ENCODE measurements around the gene SLMAP. TPM values are rescaled to one million over a fixed set of nuclear protein-coding genes. Genes with fewer than 3 reads are reported as not detected.
A peak's percentile ranks its signal among the peaks of the same experiment; 100 is the strongest.

Gene SLMAP
- polyA plus RNA-seq, 2 of the 4 experiments (the other 2 are of a cell fraction), result 15.2 to 33.1 TPM

DNA sequence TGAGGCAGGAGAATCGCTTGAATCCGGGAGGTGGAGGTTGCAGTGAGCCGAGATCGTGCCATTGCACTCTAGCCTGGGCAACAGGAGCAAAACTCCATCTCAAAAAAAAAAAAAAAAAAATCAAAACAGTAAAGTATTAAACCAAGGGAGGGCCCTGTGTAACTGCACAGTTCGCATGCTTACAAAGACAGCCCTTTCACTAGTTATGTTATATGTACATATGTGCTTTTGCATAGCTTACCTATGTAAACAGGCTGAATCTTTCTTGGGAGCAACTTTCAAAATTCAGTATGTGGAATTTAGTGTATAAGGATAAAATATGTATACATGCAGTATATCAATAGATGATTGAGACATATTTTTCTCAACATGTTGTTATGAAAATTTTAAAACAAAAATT, 16.1 kb upstream of the SLMAP start:
- WGBS (ENCODE audit: missing lambda C conversion rate), result 91% methylated on average over 5 of the region's 5 CpGs
- H3K4me2 ChIP-seq, result no peak overlapping the region
- no peaks in the 10 kb centered on the region for H3K9me3 ChIP-seq
- H3K27ac ChIP-seq, result no peak overlapping the region
- CTCF ChIA-PET, result no interaction called here
- no peaks in the 10 kb centered on the region for H3K4me1 ChIP-seq
- TF ChIP-seq ZNF302 (CRISPR knock-in tag; IDR thresholded peaks at IDR 0.05) (no peak), KDM5A (IDR thresholded peaks at IDR 0.05) (no peak), HEYL (CRISPR knock-in tag; IDR thresholded peaks at IDR 0.05) (no peak), RCOR1 (IDR thresholded peaks at IDR 0.05; ENCODE audit: low read depth, low read length) (no peak), NPAS2 (CRISPR knock-in tag; IDR thresholded peaks at IDR 0.05; ENCODE audit: borderline replicate concordance) (no peak), POLR2A (IDR thresholded peaks at IDR 0.05; ENCODE audit: low read length) (no peak), ZFP36 (IDR thresholded peaks at IDR 0.05; ENCODE audit: borderline replicate concordance, partially characterized antibody) (no peak)
- TF ChIP-seq, protein P1, sequence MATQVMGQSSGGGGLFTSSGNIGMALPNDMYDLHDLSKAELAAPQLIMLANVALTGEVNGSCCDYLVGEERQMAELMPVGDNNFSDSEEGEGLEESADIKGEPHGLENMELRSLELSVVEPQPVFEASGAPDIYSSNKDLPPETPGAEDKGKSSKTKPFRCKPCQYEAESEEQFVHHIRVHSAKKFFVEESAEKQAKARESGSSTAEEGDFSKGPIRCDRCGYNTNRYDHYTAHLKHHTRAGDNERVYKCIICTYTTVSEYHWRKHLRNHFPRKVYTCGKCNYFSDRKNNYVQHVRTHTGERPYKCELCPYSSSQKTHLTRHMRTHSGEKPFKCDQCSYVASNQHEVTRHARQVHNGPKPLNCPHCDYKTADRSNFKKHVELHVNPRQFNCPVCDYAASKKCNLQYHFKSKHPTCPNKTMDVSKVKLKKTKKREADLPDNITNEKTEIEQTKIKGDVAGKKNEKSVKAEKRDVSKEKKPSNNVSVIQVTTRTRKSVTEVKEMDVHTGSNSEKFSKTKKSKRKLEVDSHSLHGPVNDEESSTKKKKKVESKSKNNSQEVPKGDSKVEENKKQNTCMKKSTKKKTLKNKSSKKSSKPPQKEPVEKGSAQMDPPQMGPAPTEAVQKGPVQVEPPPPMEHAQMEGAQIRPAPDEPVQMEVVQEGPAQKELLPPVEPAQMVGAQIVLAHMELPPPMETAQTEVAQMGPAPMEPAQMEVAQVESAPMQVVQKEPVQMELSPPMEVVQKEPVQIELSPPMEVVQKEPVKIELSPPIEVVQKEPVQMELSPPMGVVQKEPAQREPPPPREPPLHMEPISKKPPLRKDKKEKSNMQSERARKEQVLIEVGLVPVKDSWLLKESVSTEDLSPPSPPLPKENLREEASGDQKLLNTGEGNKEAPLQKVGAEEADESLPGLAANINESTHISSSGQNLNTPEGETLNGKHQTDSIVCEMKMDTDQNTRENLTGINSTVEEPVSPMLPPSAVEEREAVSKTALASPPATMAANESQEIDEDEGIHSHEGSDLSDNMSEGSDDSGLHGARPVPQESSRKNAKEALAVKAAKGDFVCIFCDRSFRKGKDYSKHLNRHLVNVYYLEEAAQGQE (IDR thresholded peaks at IDR 0.05), result no peak
- TF ChIP-seq, protein P2, sequence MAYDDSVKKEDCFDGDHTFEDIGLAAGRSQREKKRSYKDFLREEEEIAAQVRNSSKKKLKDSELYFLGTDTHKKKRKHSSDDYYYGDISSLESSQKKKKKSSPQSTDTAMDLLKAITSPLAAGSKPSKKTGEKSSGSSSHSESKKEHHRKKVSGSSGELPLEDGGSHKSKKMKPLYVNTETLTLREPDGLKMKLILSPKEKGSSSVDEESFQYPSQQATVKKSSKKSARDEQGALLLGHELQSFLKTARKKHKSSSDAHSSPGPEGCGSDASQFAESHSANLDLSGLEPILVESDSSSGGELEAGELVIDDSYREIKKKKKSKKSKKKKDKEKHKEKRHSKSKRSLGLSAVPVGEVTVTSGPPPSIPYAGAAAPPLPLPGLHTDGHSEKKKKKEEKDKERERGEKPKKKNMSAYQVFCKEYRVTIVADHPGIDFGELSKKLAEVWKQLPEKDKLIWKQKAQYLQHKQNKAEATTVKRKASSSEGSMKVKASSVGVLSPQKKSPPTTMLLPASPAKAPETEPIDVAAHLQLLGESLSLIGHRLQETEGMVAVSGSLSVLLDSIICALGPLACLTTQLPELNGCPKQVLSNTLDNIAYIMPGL (CRISPR knock-in tag; IDR thresholded peaks at IDR 0.05; ENCODE audit: borderline replicate concordance), result no peak
- TF ChIP-seq, protein P3, sequence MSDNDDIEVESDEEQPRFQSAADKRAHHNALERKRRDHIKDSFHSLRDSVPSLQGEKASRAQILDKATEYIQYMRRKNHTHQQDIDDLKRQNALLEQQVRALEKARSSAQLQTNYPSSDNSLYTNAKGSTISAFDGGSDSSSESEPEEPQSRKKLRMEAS (IDR thresholded peaks at IDR 0.05), result no peak
- TF ChIP-seq, protein P4, sequence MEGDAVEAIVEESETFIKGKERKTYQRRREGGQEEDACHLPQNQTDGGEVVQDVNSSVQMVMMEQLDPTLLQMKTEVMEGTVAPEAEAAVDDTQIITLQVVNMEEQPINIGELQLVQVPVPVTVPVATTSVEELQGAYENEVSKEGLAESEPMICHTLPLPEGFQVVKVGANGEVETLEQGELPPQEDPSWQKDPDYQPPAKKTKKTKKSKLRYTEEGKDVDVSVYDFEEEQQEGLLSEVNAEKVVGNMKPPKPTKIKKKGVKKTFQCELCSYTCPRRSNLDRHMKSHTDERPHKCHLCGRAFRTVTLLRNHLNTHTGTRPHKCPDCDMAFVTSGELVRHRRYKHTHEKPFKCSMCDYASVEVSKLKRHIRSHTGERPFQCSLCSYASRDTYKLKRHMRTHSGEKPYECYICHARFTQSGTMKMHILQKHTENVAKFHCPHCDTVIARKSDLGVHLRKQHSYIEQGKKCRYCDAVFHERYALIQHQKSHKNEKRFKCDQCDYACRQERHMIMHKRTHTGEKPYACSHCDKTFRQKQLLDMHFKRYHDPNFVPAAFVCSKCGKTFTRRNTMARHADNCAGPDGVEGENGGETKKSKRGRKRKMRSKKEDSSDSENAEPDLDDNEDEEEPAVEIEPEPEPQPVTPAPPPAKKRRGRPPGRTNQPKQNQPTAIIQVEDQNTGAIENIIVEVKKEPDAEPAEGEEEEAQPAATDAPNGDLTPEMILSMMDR (IDR thresholded peaks at IDR 0.05), result no peak
- FAIRE-seq, result no peak
- POLR2A ChIA-PET, result no interaction called here
- DNase-seq (ENCODE audit: low read depth in 1 of 2, low spot score in 1 of 2), result no peak
- H3K4me3 ChIP-seq, result no peak overlapping the region
- no peak for ATAC-seq

DNA sequence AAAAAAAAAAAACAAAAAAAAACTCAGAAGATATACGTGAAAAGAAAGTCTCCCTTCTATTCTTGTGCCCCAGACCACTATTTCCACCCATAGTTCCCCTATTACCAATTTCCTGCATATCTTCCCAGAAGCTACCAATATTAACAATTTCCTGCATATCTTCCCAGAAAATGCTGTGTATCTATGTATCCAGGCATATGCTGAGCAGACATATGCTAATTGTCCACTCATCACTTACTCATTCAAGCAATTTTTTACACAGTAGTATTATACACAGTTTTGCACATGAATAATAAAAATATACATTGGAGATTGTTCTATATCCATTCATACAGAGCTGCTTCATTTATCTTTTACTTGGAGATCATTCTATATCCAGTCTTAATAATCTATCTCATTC, 12.6 kb upstream of the SLMAP start:
- Histone ChIP-seq H3K4me2 (no peak overlapping the region), H3K4me1 (no peaks in the 10 kb centered on the region), H3K9me3 (no peaks in the 10 kb centered on the region), H3K4me3 (no peak overlapping the region), H3K27ac (no peak overlapping the region)
- WGBS (ENCODE audit: missing lambda C conversion rate), result 95% methylated on average over 1 of the region's 1 CpG
- TF ChIP-seq JUN (IDR thresholded peaks at IDR 0.05), result no peak
- TF ChIP-seq ESRRA (IDR thresholded peaks at IDR 0.05; ENCODE audit: borderline replicate concordance, low read length), result no peak
- peak; percentile 11 for TF ChIP-seq MAFK (IDR thresholded peaks at IDR 0.05; ENCODE audit: partially characterized antibody)
- DNase-seq (ENCODE audit: low read depth in 1 of 2, low spot score in 1 of 2) (no peak), ATAC-seq (no peak), FAIRE-seq (no peak)
- ChIA-PET CTCF (no interaction called here), POLR2A (no interaction called here)

DNA sequence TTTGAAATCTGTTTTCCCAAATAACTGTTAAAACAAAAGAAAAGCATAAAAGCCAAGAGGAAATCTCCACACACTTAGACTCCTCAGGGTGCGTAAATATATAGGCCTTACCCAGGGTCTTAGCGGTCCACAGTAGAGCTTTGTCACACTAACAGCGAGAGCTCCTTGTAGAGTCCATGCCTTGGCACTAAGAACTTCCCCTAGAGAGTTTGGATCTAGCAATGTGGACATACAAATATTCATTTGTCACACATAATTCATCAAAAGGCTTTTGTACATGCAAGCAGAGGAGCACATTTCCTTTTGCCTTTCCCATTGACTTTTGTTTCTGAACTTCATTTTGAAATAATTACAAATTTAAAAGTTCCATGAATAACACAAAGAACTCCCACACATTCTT, 11.0 kb upstream of the SLMAP start:
- 95% methylated on average over 3 of the region's 3 CpGs for WGBS (ENCODE audit: missing lambda C conversion rate)
- DNase-seq (ENCODE audit: low read depth in 1 of 2, low spot score in 1 of 2), result no peak

More for the DNA sequence above, 11.0 kb upstream of the SLMAP start:
- ChIA-PET POLR2A (no interaction called here), CTCF (interaction anchor here (0.9 kb wide), 1 partner anchor 81 kb away, joined by 3 read pairs; no protein-coding TSS in a partner anchor)
- Histone ChIP-seq H3K4me2 (no peak overlapping the region), H3K9me3 (no peaks in the 10 kb centered on the region), H3K27ac (no peak overlapping the region), H3K4me1 (no peaks in the 10 kb centered on the region), H3K4me3 (no peak overlapping the region)
- no peak for TF ChIP-seq KDM5A (IDR thresholded peaks at IDR 0.05)
- TF ChIP-seq EHMT2 (IDR thresholded peaks at IDR 0.05; ENCODE audit: low read depth), result no peak
- no peak for TF ChIP-seq FOSB (CRISPR knock-in tag; IDR thresholded peaks at IDR 0.05)
- TF ChIP-seq HOXA7 (CRISPR knock-in tag; IDR thresholded peaks at IDR 0.05), result no peak
- no peak for TF ChIP-seq NR3C1 (IDR thresholded peaks at IDR 0.05)
- TF ChIP-seq EHF (CRISPR knock-in tag; IDR thresholded peaks at IDR 0.05), result no peak
- no peak for TF ChIP-seq SREBF2 (IDR thresholded peaks at IDR 0.05)
- TF ChIP-seq ZFP36 (IDR thresholded peaks at IDR 0.05; ENCODE audit: borderline replicate concordance, partially characterized antibody), result no peak
- no peak for TF ChIP-seq HOXB5 (CRISPR knock-in tag; IDR thresholded peaks at IDR 0.05)
- TF ChIP-seq HEYL (CRISPR knock-in tag; IDR thresholded peaks at IDR 0.05), result no peak
- TF ChIP-seq, protein P5, sequence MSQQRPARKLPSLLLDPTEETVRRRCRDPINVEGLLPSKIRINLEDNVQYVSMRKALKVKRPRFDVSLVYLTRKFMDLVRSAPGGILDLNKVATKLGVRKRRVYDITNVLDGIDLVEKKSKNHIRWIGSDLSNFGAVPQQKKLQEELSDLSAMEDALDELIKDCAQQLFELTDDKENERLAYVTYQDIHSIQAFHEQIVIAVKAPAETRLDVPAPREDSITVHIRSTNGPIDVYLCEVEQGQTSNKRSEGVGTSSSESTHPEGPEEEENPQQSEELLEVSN (IDR thresholded peaks at IDR 0.05; ENCODE audit: borderline replicate concordance, low read depth), result no peak
- TF ChIP-seq RARB (CRISPR knock-in tag; IDR thresholded peaks at IDR 0.05), result no peak
- no peak for FAIRE-seq
- ATAC-seq, result no peak
